Measurements from ENCODE around the gene ADCY4. TPM values are rescaled to one million over a fixed set of nuclear protein-coding genes. Genes with fewer than 3 reads are reported as not detected.

ADCY4 gene
- total and polyA plus RNA-seq, 2 of the 13 experiments (the other 11 are each of a cell fraction or from before 2014, with no cell fraction given) = 0.03 TPM; not detected in 1

- TF ChIP-seq ATF2 (CRISPR knock-in tag; IDR thresholded peaks at IDR 0.05) (0 out of 2 replicates have a peak, but pooled peaks have one; percentile 48), PHF20 (CRISPR knock-in tag; IDR thresholded peaks at IDR 0.05) (peak; percentile 60; the same call in 1 of the 2 replicates), MAZ (IDR thresholded peaks at IDR 0.05; ENCODE audit: borderline replicate concordance, low read depth, low read length) (peak; percentile 17; the same call in 1 of the 2 replicates), MAZ (CRISPR knock-in tag; IDR thresholded peaks at IDR 0.05; ENCODE audit: low read depth) (peak; percentile 90), KDM5A (IDR thresholded peaks at IDR 0.05; ENCODE audit: borderline replicate concordance, low read length) (no peak), ARID4A (CRISPR knock-in tag; IDR thresholded peaks at IDR 0.05; ENCODE audit: borderline replicate concordance) (peak; percentile 88), SPEN (CRISPR knock-in tag; IDR thresholded peaks at IDR 0.05; ENCODE audit: low read depth) (peak; percentile 89), ARNTL (CRISPR knock-in tag; IDR thresholded peaks at IDR 0.05) (peak; percentile 83), PAWR (CRISPR knock-in tag; IDR thresholded peaks at IDR 0.05; ENCODE audit: borderline replicate concordance) (peak; percentile 96), TCF7L2 (IDR thresholded peaks at IDR 0.05; ENCODE audit: low read depth, low read length) (no peak), KDM4B (CRISPR knock-in tag; IDR thresholded peaks at IDR 0.05) (no peak), BCL3 (CRISPR knock-in tag; IDR thresholded peaks at IDR 0.05) (peak; percentile 94), TEAD2 (CRISPR knock-in tag; IDR thresholded peaks at IDR 0.05) (no peak), RFXAP (CRISPR knock-in tag; IDR thresholded peaks at IDR 0.05; ENCODE audit: borderline replicate concordance) (no peak), ZBTB37 (CRISPR knock-in tag; IDR thresholded peaks at IDR 0.05) (no peak), ZNF460 (CRISPR knock-in tag; IDR thresholded peaks at IDR 0.05; ENCODE audit: borderline replicate concordance) (no peak), SCMH1 (CRISPR knock-in tag; IDR thresholded peaks at IDR 0.05; ENCODE audit: borderline replicate concordance) (no peak), ZGPAT (CRISPR knock-in tag; IDR thresholded peaks at IDR 0.05) (peak; percentile 87; the same call in 1 of the 2 replicates)
Measured at GRCh38 chr14:24332268-24332993, 2.4 kb downstream of the ADCY4 start (continued).

All from HepG2 (cell line).